Mesenchymal stem cell (in vitro differentiated cells and primary cell): Measurements from ENCODE around the gene PBX3.

ENCODE experiments used
- DNase-seq: peaks from one replicate; pipeline ENCODE4 v3.0.0-alpha.2; 2013
- H2AFZ ChIP-seq: one replicate; pipeline ENCODE4 v1.6.1; 2013; ENCODE audit warnings: low read depth, mild to moderate bottlenecking, control low read depth, inconsistent platforms, low read length, moderate library complexity
- H2AK5ac ChIP-seq: 2 replicates; pipeline ENCODE4 v1.6.1; 2013; ENCODE audit warnings: low read length, moderate library complexity, mild to moderate bottlenecking, inconsistent platforms; ENCODE audit not compliant: severe bottlenecking
- H2BK120ac ChIP-seq: one replicate; pipeline ENCODE4 v1.6.1; 2013; ENCODE audit warnings: low read depth, mild to moderate bottlenecking, inconsistent platforms, low read length, moderate library complexity
- H2BK12ac ChIP-seq, 2 experiments: one replicate each; pipeline ENCODE4 v1.6.1; 2013; ENCODE audit warnings: inconsistent platforms in 2 of 2, low read length in 2 of 2, mild to moderate bottlenecking in 2 of 2, moderate library complexity in 2 of 2, control low read depth in 1 of 2
- H2BK15ac ChIP-seq: one replicate; pipeline ENCODE4 v1.6.1; 2013; ENCODE audit warnings: mild to moderate bottlenecking, low read depth, inconsistent platforms; ENCODE audit not compliant: poor library complexity, severe bottlenecking
- H2BK5ac ChIP-seq: 2 replicates; pipeline ENCODE4 v1.6.1; 2013; ENCODE audit warnings: low read depth, mild to moderate bottlenecking, low read length, control low read depth, inconsistent platforms; ENCODE audit not compliant: poor library complexity, severe bottlenecking
- H3K14ac ChIP-seq, 2 experiments: one replicate each; pipeline ENCODE4 v1.6.1; 2013; ENCODE audit warnings: inconsistent platforms in 2 of 2, low read length in 2 of 2, control low read depth in 1 of 2, mild to moderate bottlenecking in 1 of 2, moderate library complexity in 1 of 2
- H3K18ac ChIP-seq, 2 experiments: one replicate each; pipeline ENCODE4 v1.6.1; 2013; ENCODE audit warnings: inconsistent platforms in 2 of 2, low read length in 2 of 2, control low read depth in 1 of 2, low read depth in 1 of 2, mild to moderate bottlenecking in 1 of 2
- H3K23ac ChIP-seq, 2 experiments: one replicate each; pipeline ENCODE4 v1.6.1; 2013; ENCODE audit warnings: inconsistent platforms in 2 of 2, low read length in 2 of 2, mild to moderate bottlenecking in 2 of 2, moderate library complexity in 2 of 2, control low read depth in 1 of 2
- H3K27ac ChIP-seq: 2 replicates; pipeline ENCODE4 v1.5.1; 2013; ENCODE audit warnings: mild to moderate bottlenecking, moderate library complexity, low read length, control low read depth, inconsistent platforms; ENCODE audit not compliant: poor library complexity, severe bottlenecking
- H3K27me3 ChIP-seq, 2 experiments: 2 replicates each; pipeline versions ENCODE4 v1.6.1 to v1.7.0; 2013; ENCODE audit warnings: low read length in 2 of 2, mild to moderate bottlenecking in 2 of 2, moderate library complexity in 2 of 2, control low read depth in 1 of 2, inconsistent platforms in 1 of 2; ENCODE audit not compliant: control insufficient read depth in 1 of 2, insufficient read depth in 1 of 2
- H3K36me3 ChIP-seq, 2 experiments: 2 replicates each; pipeline versions ENCODE4 v1.6.1 to v1.7.0; 2013; ENCODE audit warnings: low read length in 2 of 2, control low read depth in 1 of 2, inconsistent platforms in 1 of 2, low read depth in 1 of 2, mild to moderate bottlenecking in 1 of 2; ENCODE audit not compliant: insufficient read depth in 2 of 2, control insufficient read depth in 1 of 2
- H3K4ac ChIP-seq, 2 experiments: one replicate each; pipeline ENCODE4 v1.6.1; 2013; ENCODE audit warnings: inconsistent platforms in 2 of 2, low read length in 2 of 2, mild to moderate bottlenecking in 2 of 2, moderate library complexity in 2 of 2, control low read depth in 1 of 2, low read depth in 1 of 2
- H3K4me1 ChIP-seq: 2 replicates; pipeline ENCODE4 v1.6.1; 2013; ENCODE audit warnings: low read depth, low read length, control low read depth; ENCODE audit not compliant: control insufficient read depth, insufficient read depth
- H3K4me2 ChIP-seq: 2 replicates; pipeline ENCODE4 v1.6.1; 2013; ENCODE audit warnings: low read length, mild to moderate bottlenecking, inconsistent platforms; ENCODE audit not compliant: poor library complexity, severe bottlenecking
- H3K4me3 ChIP-seq, 2 experiments: 2 replicates each; pipeline versions ENCODE4 v1.5.1 to v1.7.0; 2013; ENCODE audit warnings: low read length in 2 of 2, mild to moderate bottlenecking in 2 of 2, control low read depth in 1 of 2, low read depth in 1 of 2; ENCODE audit not compliant: insufficient read depth in 1 of 2
- H3K79me1 ChIP-seq: replicated peaks from 2 replicates; pipeline ENCODE4 v1.6.1; 2013; ENCODE audit warnings: mild to moderate bottlenecking, control low read depth, low read length, inconsistent platforms; ENCODE audit not compliant: poor library complexity, severe bottlenecking
- H3K9ac ChIP-seq: 2 replicates; pipeline ENCODE4 v1.7.0; 2013; ENCODE audit warnings: mild to moderate bottlenecking, low read length, moderate library complexity
- H3K9me3 ChIP-seq: 2 replicates; pipeline ENCODE4 v1.7.0; 2013; ENCODE audit warnings: mild to moderate bottlenecking, low read length; ENCODE audit not compliant: control insufficient read depth
- H4K8ac ChIP-seq: one replicate; pipeline ENCODE4 v1.6.1; 2013; ENCODE audit warnings: inconsistent platforms, mild to moderate bottlenecking, low read length, moderate library complexity
- H4K91ac ChIP-seq: one replicate; pipeline ENCODE4 v1.6.1; 2013; ENCODE audit warnings: mild to moderate bottlenecking, low read length, inconsistent platforms
- WGBS: methylation state at CpG from one replicate; pipeline ENCODE4 v1.1.7; 2013; ENCODE audit warnings: mixed read lengths; 5-methylcytosine and 5-hydroxymethylcytosine counted together

The PBX3 gene

DNA sequence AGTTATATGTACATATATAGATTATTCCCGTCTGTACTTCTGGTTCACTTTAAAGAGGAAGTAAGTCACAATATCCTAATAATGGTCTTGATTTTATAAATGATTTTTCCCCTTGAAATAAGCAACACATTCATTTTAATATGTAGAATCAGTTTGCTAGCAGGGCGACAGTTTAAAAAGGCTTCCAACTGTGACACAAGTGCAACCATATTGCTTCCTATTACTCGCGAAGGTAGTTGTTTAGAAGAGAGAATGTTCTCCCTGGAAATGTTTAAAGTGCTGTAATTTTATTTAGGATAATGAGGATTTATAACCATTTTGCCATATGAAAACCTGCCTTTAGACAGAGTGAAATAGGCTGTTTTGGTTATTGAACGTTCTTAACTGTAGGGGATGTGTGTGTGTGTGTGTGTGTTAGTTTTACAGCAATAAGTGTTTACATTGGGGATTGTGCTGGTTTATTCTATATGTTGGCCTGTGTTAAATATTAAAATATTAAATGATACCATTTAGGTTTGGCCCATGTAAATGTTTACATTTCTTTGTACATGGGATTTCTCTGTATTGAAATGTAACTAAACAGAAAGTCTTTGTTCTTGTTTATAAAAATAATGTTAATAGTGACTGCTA is 138.3 kb downstream of the PBX3 start:
- no peak overlapping the region for H2AFZ ChIP-seq
- H3K4me3 ChIP-seq, result no peak overlapping the region
- H3K9me3 ChIP-seq, result no peaks in the 10 kb centered on the region
- H3K79me1 ChIP-seq, result peaks cover 6% of the 10 kb centered on the region
- no peak overlapping the region for H3K4me2 ChIP-seq
- H2BK12ac ChIP-seq, result no peak overlapping the region
- no peak overlapping the region for H2BK5ac ChIP-seq
- H2BK15ac ChIP-seq, result no peak overlapping the region
- H3K23ac ChIP-seq, result no peak overlapping the region
- H4K8ac ChIP-seq, result no peak overlapping the region
- H3K4ac ChIP-seq, result no peak overlapping the region
- no peak overlapping the region for H3K18ac ChIP-seq
- 70% methylated on average over 4 of the region's 5 CpGs for WGBS
- H2AK5ac ChIP-seq, result no peak overlapping the region
- DNase-seq, result peak; percentile 38
- no peak overlapping the region for H4K91ac ChIP-seq
- no peaks in the 10 kb centered on the region for H3K27me3 ChIP-seq
- H3K14ac ChIP-seq, result no peak overlapping the region
- H3K4me1 ChIP-seq, result peaks cover 3% of the 10 kb centered on the region
- H2BK120ac ChIP-seq, result no peak overlapping the region
- no peaks in the 10 kb centered on the region for H3K36me3 ChIP-seq
- no peak overlapping the region for H3K9ac ChIP-seq
- H3K27ac ChIP-seq, result no peak overlapping the region

GRCh38 chr9:125886365-125886764 is 139.2 kb downstream of the PBX3 start:
- Histone ChIP-seq H3K9me3 (no peaks in the 10 kb centered on the region), H3K4me1 (peaks cover 3% of the 10 kb centered on the region), H3K27me3 (no peaks in the 10 kb centered on the region), H3K4me2 (no peak overlapping the region), H4K8ac (no peak overlapping the region), H3K18ac (no peak overlapping the region), H2BK5ac (no peak overlapping the region), H3K27ac (no peak overlapping the region), H2AFZ (no peak overlapping the region), H3K9ac (peak overlapping the region; percentile 49), H3K36me3 (no peaks in the 10 kb centered on the region), H2BK15ac (no peak overlapping the region), H4K91ac (no peak overlapping the region), H3K14ac (no peak overlapping the region), H3K4me3 (no peak overlapping the region), H3K4ac (no peak overlapping the region), H3K79me1 (peaks cover 7% of the 10 kb centered on the region), H2BK12ac (no peak overlapping the region), H2AK5ac (no peak overlapping the region), H2BK120ac (no peak overlapping the region), H3K23ac (no peak overlapping the region)
- 15% methylated on average over 2 of the region's 3 CpGs for WGBS
- DNase-seq, result no peak

DNA sequence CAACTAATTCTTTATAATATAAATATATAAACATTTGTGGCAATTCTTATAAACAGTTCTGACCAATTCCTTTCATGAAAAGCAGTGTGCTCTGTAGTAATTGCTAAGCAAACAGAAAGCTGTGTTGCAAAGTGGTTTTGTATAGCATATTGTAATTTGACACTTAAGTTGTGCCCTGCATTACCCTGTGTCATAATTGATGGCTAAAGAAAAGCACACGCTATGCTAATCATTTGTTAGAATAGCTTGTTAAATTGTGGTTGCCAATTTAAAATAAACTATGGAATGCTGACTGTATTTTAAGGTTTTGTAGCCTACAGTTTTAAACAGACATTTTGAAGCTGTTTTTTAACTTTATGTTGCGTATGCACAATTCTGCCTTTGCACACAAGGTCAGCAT is 140.0 kb downstream of the PBX3 start:
- no peak overlapping the region for H2BK15ac ChIP-seq

GRCh38 chr9:125888211-125888610 is 141.0 kb downstream of the PBX3 start:
- no peaks in the 10 kb centered on the region for H3K27me3 ChIP-seq
- no peak overlapping the region for H4K8ac ChIP-seq
- no peak for DNase-seq
- whole genome bisulfite sequencing, result 60% methylated on average over 2 of the region's 7 CpGs
- H2AFZ ChIP-seq, result no peak overlapping the region
- H3K9me3 ChIP-seq, result no peaks in the 10 kb centered on the region
- no peak overlapping the region for H3K4me3 ChIP-seq
- no peak overlapping the region for H3K14ac ChIP-seq
- H2BK15ac ChIP-seq, result no peak overlapping the region
- peaks cover 8% of the 10 kb centered on the region for H3K79me1 ChIP-seq
- peaks cover 3% of the 10 kb centered on the region for H3K4me1 ChIP-seq
- H3K18ac ChIP-seq, result no peak overlapping the region
- H3K9ac ChIP-seq, result peak overlapping the region; percentile 85
- no peak overlapping the region for H3K4ac ChIP-seq
- no peak overlapping the region for H4K91ac ChIP-seq
- no peak overlapping the region for H3K27ac ChIP-seq
- H2BK12ac ChIP-seq, result no peak overlapping the region
- no peaks in the 10 kb centered on the region for H3K36me3 ChIP-seq
- H3K4me2 ChIP-seq, result no peak overlapping the region
- no peak overlapping the region for H3K23ac ChIP-seq
- H2BK120ac ChIP-seq, result no peak overlapping the region
- no peak overlapping the region for H2AK5ac ChIP-seq
- no peak overlapping the region for H2BK5ac ChIP-seq

More for the DNA sequence above, 140.0 kb downstream of the PBX3 start:
- no peak overlapping the region for H3K4ac ChIP-seq
- no peaks in the 10 kb centered on the region for H3K36me3 ChIP-seq
- H3K27me3 ChIP-seq, result no peaks in the 10 kb centered on the region
- H3K9ac ChIP-seq, result no peak overlapping the region
- DNase-seq, result peak; percentile 74
- H3K18ac ChIP-seq, result no peak overlapping the region
- no peak overlapping the region for H2AK5ac ChIP-seq
- no peak overlapping the region for H2AFZ ChIP-seq
- H3K4me2 ChIP-seq, result no peak overlapping the region
- no peak overlapping the region for H2BK5ac ChIP-seq
- H4K91ac ChIP-seq, result no peak overlapping the region
- H3K27ac ChIP-seq, result no peak overlapping the region
- H3K14ac ChIP-seq, result no peak overlapping the region
- no peak overlapping the region for H3K4me3 ChIP-seq
- peaks cover 8% of the 10 kb centered on the region for H3K79me1 ChIP-seq
- H4K8ac ChIP-seq, result no peak overlapping the region
- no peak overlapping the region for H3K23ac ChIP-seq
- H3K9me3 ChIP-seq, result no peaks in the 10 kb centered on the region
- 53% methylated on average over 2 of the region's 2 CpGs for WGBS
- H2BK120ac ChIP-seq, result no peak overlapping the region
- peaks cover 3% of the 10 kb centered on the region for H3K4me1 ChIP-seq
- no peak overlapping the region for H2BK12ac ChIP-seq
